HT-29 (cell line): Measurements from ENCODE around the gene KIF12. TPM values are rescaled to one million over a fixed set of nuclear protein-coding genes. Genes with fewer than 3 reads are reported as not detected.
A peak's percentile ranks its signal among the peaks of the same experiment; 100 is the strongest.
"Not testable (repeated sequence)": the region's sequence is repeated elsewhere in the genome, so short reads cannot be mapped to it uniquely, and the experiment has no call there.

Experiments used
- DNase-seq: peaks from one replicate; pipeline ENCODE4 v3.0.0-alpha.2; 2015; ENCODE audit warnings: low spot score
- total RNA-seq: library from RNA; depleted of rRNA; stranded (reverse); fragments of >200 nt; shearing (Covaris generic); gene quantifications from 2 replicates; pipeline ENCODE4 v1.2.3, GENCODE V29; 2014; rRNA removed

KIF12 gene
- total RNA-seq, result 36.4 and 41.0 TPM in 2 replicates

GRCh38 chr9:114098936-114099668, at the start of gene KIF12:
KIF12 (minus strand) TSS chr9:114099292; CDS start chr9:114099276, 16 bp downstream.
- peak; percentile 57 for DNase-seq

- no peak for DNase-seq
Measured at GRCh38 chr9:114146735-114147134, 47.6 kb upstream of the KIF12 start.

GRCh38 chr9:114143234-114143633, 44.1 kb upstream of the KIF12 start:
- DNase-seq, result no peak

- no peak for DNase-seq
Measured at GRCh38 chr9:114141553-114142402, 42.7 kb upstream of the KIF12 start.

- DNase-seq, result no peak
Measured at GRCh38 chr9:114140850-114141249, 41.8 kb upstream of the KIF12 start.

GRCh38 chr9:114140401-114140800, 41.3 kb upstream of the KIF12 start:
- no peak for DNase-seq

- no peak for DNase-seq
Measured at GRCh38 chr9:114139071-114139470, 40.0 kb upstream of the KIF12 start.

- DNase-seq, result no peak
Measured at GRCh38 chr9:114138552-114138971, 39.5 kb upstream of the KIF12 start.

GRCh38 chr9:114137831-114138230, 38.7 kb upstream of the KIF12 start:
- DNase-seq, result no peak

- DNase-seq, result no peak
Measured at GRCh38 chr9:114134827-114135396, 35.8 kb upstream of the KIF12 start.

- DNase-seq, result no peak
Measured at GRCh38 chr9:114132550-114132918, 33.4 kb upstream of the KIF12 start.

GRCh38 chr9:114131808-114132549, 32.9 kb upstream of the KIF12 start:
- DNase-seq, result no peak

- DNase-seq, result no peak
Measured at GRCh38 chr9:114130624-114131277, 31.7 kb upstream of the KIF12 start.

- DNase-seq, result no peak
Measured at GRCh38 chr9:114130141-114130540, 31.0 kb upstream of the KIF12 start.

- not testable (repeated sequence) for DNase-seq
Measured at GRCh38 chr9:114128759-114129158, 29.7 kb upstream of the KIF12 start.

- DNase-seq, result no peak
Measured at GRCh38 chr9:114126247-114127060, 27.4 kb upstream of the KIF12 start.

GRCh38 chr9:114125476-114126013, 26.5 kb upstream of the KIF12 start:
- no peak for DNase-seq

GRCh38 chr9:114124666-114125475, 25.8 kb upstream of the KIF12 start:
- DNase-seq, result no peak

- DNase-seq, result no peak
Measured at GRCh38 chr9:114124138-114124537, 25.0 kb upstream of the KIF12 start.
